Measurements from ENCODE around the gene CCL4. TPM values are rescaled to one million over a fixed set of nuclear protein-coding genes. Genes with fewer than 3 reads are reported as not detected.

The CCL4 gene
- total RNA-seq, 1 experiment from 2014 or later: 0.51 TPM

- CTCF ChIA-PET: no interaction called here
- Histone ChIP-seq H3K4me1 (ENCODE audit: control insufficient read depth, insufficient read depth, low read length) (no peaks in the 10 kb centered on the region), H3K4me3 (ENCODE audit: low read depth in 2 of 2, low read length in 2 of 2) (no peak overlapping the region), H3K9me3 (ENCODE audit: control insufficient read depth, insufficient read depth, low read depth, low read length) (no peaks in the 10 kb centered on the region), H3K27ac (ENCODE audit: low read length) (no peak overlapping the region), H3K36me3 (ENCODE audit: control insufficient read depth, insufficient read depth, low read length) (no peaks in the 10 kb centered on the region), H3K27me3 (ENCODE audit: control insufficient read depth, insufficient read depth, low read length) (peaks cover 6% of the 10 kb centered on the region)
- in situ Hi-C loops (cut with HindIII; ENCODE audit: low pct_unique_long_range_greater_than_20kb, low sequenced_read_pairs) (no loop called here), intact Hi-C loops (cut with micrococcal nuclease; ENCODE audit: unreplicated experiment) (no loop called here)
- POLR2A ChIA-PET: no interaction called here
- no TSS peak for BruUV-seq (replicated peaks)
- no peak for DNase-seq (ENCODE audit: low read depth, low spot score)
- TF ChIP-seq CTCF (IDR thresholded peaks at IDR 0.05) (no peak), REST (IDR thresholded peaks at IDR 0.05; ENCODE audit: insufficient read depth in 1 of 2, low read depth in 2 of 2, low read length in 1 of 2) (no peak), TCF7L2 (IDR thresholded peaks at IDR 0.05; ENCODE audit: low read depth, low read length) (no peak), POLR2AphosphoS5 (IDR thresholded peaks at IDR 0.05; ENCODE audit: low read depth, low read length) (no peak), SIN3A (IDR thresholded peaks at IDR 0.05; ENCODE audit: borderline replicate concordance, insufficient read depth, low read depth, low read length) (no peak)
- ATAC-seq: no peak
Measured at GRCh38 chr17:36142235-36142634, 38.6 kb downstream of the CCL4 start.

DNA sequence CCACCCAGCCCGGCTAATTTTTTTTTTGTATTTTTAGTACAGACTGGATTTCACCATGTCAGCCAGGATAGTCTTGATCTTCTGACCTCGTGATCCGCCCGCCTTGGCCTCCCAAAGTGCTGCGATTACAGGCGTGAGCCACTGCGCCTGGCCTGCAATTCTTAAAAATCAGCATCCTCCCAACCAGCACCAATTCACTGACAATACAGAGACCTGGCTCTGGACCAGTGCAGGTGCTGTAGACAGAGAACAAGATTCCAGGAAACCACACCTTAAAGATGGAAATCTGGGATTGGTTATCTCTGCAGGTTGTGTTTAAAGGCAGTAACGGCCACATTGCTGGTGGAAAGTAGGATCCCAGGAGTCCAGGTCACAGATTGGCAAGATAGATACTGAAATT is 39.2 kb downstream of the CCL4 start:
- BruUV-seq (replicated peaks): no TSS peak
- Histone ChIP-seq H3K27me3 (ENCODE audit: control insufficient read depth, insufficient read depth, low read length) (peaks cover 6% of the 10 kb centered on the region), H3K27ac (ENCODE audit: low read length) (no peak overlapping the region), H3K4me1 (ENCODE audit: control insufficient read depth, insufficient read depth, low read length) (no peaks in the 10 kb centered on the region), H3K36me3 (ENCODE audit: control insufficient read depth, insufficient read depth, low read length) (no peaks in the 10 kb centered on the region), H3K9me3 (ENCODE audit: control insufficient read depth, insufficient read depth, low read depth, low read length) (no peaks in the 10 kb centered on the region), H3K4me3 (ENCODE audit: low read depth in 2 of 2, low read length in 2 of 2) (no peak overlapping the region)
- TF ChIP-seq TCF7L2 (IDR thresholded peaks at IDR 0.05; ENCODE audit: low read depth, low read length) (no peak), SIN3A (IDR thresholded peaks at IDR 0.05; ENCODE audit: borderline replicate concordance, insufficient read depth, low read depth, low read length) (no peak), POLR2AphosphoS5 (IDR thresholded peaks at IDR 0.05; ENCODE audit: low read depth, low read length) (no peak)
- DNase-seq (ENCODE audit: low read depth, low spot score) (no peak), ATAC-seq (no peak)
- POLR2A ChIA-PET: interaction anchor here (0.5 kb wide), 1 partner anchor 8 kb away, joined by 7 read pairs; no protein-coding TSS in a partner anchor
- in situ Hi-C loops (cut with HindIII; ENCODE audit: low pct_unique_long_range_greater_than_20kb, low sequenced_read_pairs) (no loop called here), intact Hi-C loops (cut with micrococcal nuclease; ENCODE audit: unreplicated experiment) (no loop called here)
- CTCF ChIA-PET: no interaction called here

DNA sequence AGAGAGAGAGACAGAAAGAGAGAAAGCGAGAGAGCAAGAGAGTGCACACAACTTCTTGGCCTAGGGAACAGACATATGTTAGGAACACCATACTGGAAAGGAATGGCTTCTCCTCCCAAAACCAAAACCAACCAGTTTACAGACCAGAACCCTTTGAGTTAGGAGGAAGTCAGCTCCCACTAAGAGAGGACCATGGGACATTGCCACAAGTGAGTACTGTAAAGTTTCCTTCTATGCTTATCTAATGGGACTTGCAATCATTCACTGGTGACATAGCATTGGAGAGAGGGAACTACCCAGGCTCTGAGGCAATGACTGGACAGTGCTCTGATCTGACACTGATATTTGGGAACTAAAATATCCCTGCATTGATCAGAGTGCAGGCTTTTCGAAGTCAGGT is 40.4 kb downstream of the CCL4 start:
- intact Hi-C loops (cut with micrococcal nuclease; ENCODE audit: unreplicated experiment) (no loop called here), in situ Hi-C loops (cut with HindIII; ENCODE audit: low pct_unique_long_range_greater_than_20kb, low sequenced_read_pairs) (no loop called here)
- TF ChIP-seq POLR2AphosphoS5 (IDR thresholded peaks at IDR 0.05; ENCODE audit: low read depth, low read length): no peak
- no peak for TF ChIP-seq REST (IDR thresholded peaks at IDR 0.05; ENCODE audit: insufficient read depth in 1 of 2, low read depth in 2 of 2, low read length in 1 of 2)
- TF ChIP-seq CTCF (IDR thresholded peaks at IDR 0.05): no peak
- no peak for TF ChIP-seq TCF7L2 (IDR thresholded peaks at IDR 0.05; ENCODE audit: low read depth, low read length)
- TF ChIP-seq SIN3A (IDR thresholded peaks at IDR 0.05; ENCODE audit: borderline replicate concordance, insufficient read depth, low read depth, low read length): no peak
- BruUV-seq (replicated peaks): no TSS peak
- ATAC-seq (no peak), DNase-seq (ENCODE audit: low read depth, low spot score) (no peak)
- H3K4me1 ChIP-seq (ENCODE audit: control insufficient read depth, insufficient read depth, low read length): no peaks in the 10 kb centered on the region
- POLR2A ChIA-PET: interaction anchor here (0.6 kb wide), 1 partner anchor 1326 kb away, joined by 3 read pairs; no protein-coding TSS in a partner anchor
- no peak overlapping the region for H3K27ac ChIP-seq (ENCODE audit: low read length)
- H3K4me3 ChIP-seq (ENCODE audit: low read depth in 2 of 2, low read length in 2 of 2): no peak overlapping the region
- peaks cover 6% of the 10 kb centered on the region for H3K27me3 ChIP-seq (ENCODE audit: control insufficient read depth, insufficient read depth, low read length)
- no peaks in the 10 kb centered on the region for H3K9me3 ChIP-seq (ENCODE audit: control insufficient read depth, insufficient read depth, low read depth, low read length)
- CTCF ChIA-PET: no interaction called here
- no peaks in the 10 kb centered on the region for H3K36me3 ChIP-seq (ENCODE audit: control insufficient read depth, insufficient read depth, low read length)
